HCT116 (cell line): ENCODE measurements around the gene CTU1. TPM values are rescaled to one million over a fixed set of nuclear protein-coding genes. Genes with fewer than 3 reads are reported as not detected.

Experiments used
- ATAC-seq: fragments of 200-7000 bp; cut with Tn5 transposase; 2 replicates; pipeline ENCODE4 v1.9.1; 2020; ENCODE audit warnings: mild to moderate bottlenecking, moderate library complexity
- BruUV-seq: library from RNA; stranded (reverse); fragments of 400-500 nt; replicated peaks from 2 replicates; lab custom pipeline; 2021; lab: Mats Ljungman, UMichigan
- CTCF ChIA-PET: fragments of 300-600 bp; sonication (Branson Sonifier 250); formaldehyde crosslinking; loops from one replicate; lab custom pipeline; 2021; ENCODE audit warnings: antibody characterized with exemption; lab: Charles Lee
- POLR2A ChIA-PET: fragments of 300-600, 350-600 bp; sonication (Branson Sonifier 250); formaldehyde crosslinking; loops from one replicate; lab custom pipeline; 2021; ENCODE audit warnings: antibody characterized with exemption; lab: Charles Lee
- RAD21 ChIA-PET, 2 experiments: fragments of 300-600 bp; sonication (Branson Sonifier 250); formaldehyde crosslinking; loops; one replicate each; lab custom pipeline; 2023; ENCODE audit warnings: low total read pairs in 2 of 2; ENCODE audit not compliant: uncharacterized antibody in 2 of 2, unreplicated experiment in 2 of 2, low non-redundant PET in 1 of 2; lab: Charles Lee
- DNase-seq: peaks from one replicate; pipeline ENCODE4 v3.0.0-alpha.2; 2010; ENCODE audit warnings: low read depth, low spot score
- H2AFZ ChIP-seq: fragments of 200-600 bp; shearing (Covaris generic), sonication (generic); 2 replicates; pipeline ENCODE4 v1.6.1; 2017; ENCODE audit warnings: low read depth, mixed run types, mixed read lengths, antibody characterized with exemption, low read length; ENCODE audit not compliant: poor library complexity, severe bottlenecking
- H3K27ac ChIP-seq: 2 replicates; pipeline ENCODE4 v1.5.1; 2012; ENCODE audit warnings: low read depth, low read length
- H3K27me3 ChIP-seq: fragments of 200-600 bp; sonication (generic); 2 replicates; pipeline ENCODE4 v1.6.1; 2016; ENCODE audit warnings: mixed run types, low read length, mixed read lengths; ENCODE audit not compliant: insufficient read depth
- H3K36me3 ChIP-seq, 2 experiments: fragments of 200-500 bp in 1 of 2; fragments of 200-600 bp in 1 of 2; sonication (Bioruptor generic) in 1 of 2; sonication (generic) in 1 of 2; 2 replicates each; pipeline versions ENCODE4 v1.5.1 to v1.6.1; 2014 to 2016; ENCODE audit warnings: low read length in 2 of 2, inconsistent platforms in 1 of 2, mixed read lengths in 1 of 2, mixed run types in 1 of 2; ENCODE audit not compliant: insufficient read depth in 2 of 2, control insufficient read depth in 1 of 2
- H3K4me1 ChIP-seq, 2 experiments: fragments of 200-600 bp in 1 of 2; sonication (generic) in 1 of 2; 2 replicates each; pipeline versions ENCODE4 v1.5.1 to v1.6.1; 2012 to 2017; ENCODE audit warnings: low read length in 2 of 2, inconsistent platforms in 1 of 2, mild to moderate bottlenecking in 1 of 2, mixed read lengths in 1 of 2, mixed run types in 1 of 2, moderate library complexity in 1 of 2; ENCODE audit not compliant: insufficient read depth in 2 of 2, control insufficient read depth in 1 of 2
- H3K4me2 ChIP-seq: fragments of 200-600 bp; sonication (generic); 2 replicates; pipeline ENCODE4 v1.6.1; 2017; ENCODE audit warnings: mixed run types, low read length, mixed read lengths
- H3K4me3 ChIP-seq, 2 experiments: fragments of 200-600 bp in 1 of 2; sonication (generic) in 1 of 2; replicated peaks in 1 of 2; 2 replicates each; pipeline ENCODE4 v1.5.1; 2011 to 2016; ENCODE audit warnings: low read length in 2 of 2, control low read depth in 1 of 2, low read depth in 1 of 2, mild to moderate bottlenecking in 1 of 2, mixed read lengths in 1 of 2, mixed run types in 1 of 2
- H3K79me2 ChIP-seq: fragments of 200-600 bp; sonication (generic); 2 replicates; pipeline ENCODE4 v1.6.1; 2017; ENCODE audit warnings: mild to moderate bottlenecking, mixed run types, low read length, moderate library complexity, mixed read lengths; ENCODE audit not compliant: insufficient read depth
- H3K9ac ChIP-seq: fragments of 200-600 bp; sonication (generic); 2 replicates; pipeline ENCODE4 v1.6.1; 2016; ENCODE audit warnings: low read length, mixed read lengths
- H3K9me2 ChIP-seq: fragments of 200-600 bp; sonication (generic), shearing (Covaris generic); 2 replicates; pipeline ENCODE4 v1.6.1; 2017; ENCODE audit warnings: mixed run types, mild to moderate bottlenecking, moderate library complexity; ENCODE audit not compliant: insufficient read depth
- H3K9me3 ChIP-seq, 2 experiments: fragments of 200-500 bp in 1 of 2; fragments of 200-600 bp in 1 of 2; sonication (Bioruptor generic) in 1 of 2; sonication (generic) in 1 of 2; 2 replicates each; pipeline ENCODE4 v1.6.1; 2014 to 2017; ENCODE audit warnings: low read length in 2 of 2, mixed read lengths in 2 of 2, inconsistent platforms in 1 of 2, low read depth in 1 of 2, mild to moderate bottlenecking in 1 of 2, mixed run types in 1 of 2, moderate library complexity in 1 of 2; ENCODE audit not compliant: control insufficient read depth in 1 of 2, insufficient read depth in 1 of 2
- H4K20me1 ChIP-seq: fragments of 200-600 bp; sonication (generic), shearing (Covaris generic); 2 replicates; pipeline ENCODE4 v1.6.1; 2017; ENCODE audit warnings: mixed run types, mild to moderate bottlenecking, moderate library complexity; ENCODE audit not compliant: insufficient read depth
- ATF3 ChIP-seq: IDR thresholded peaks from 2 replicates; pipeline ENCODE4 v1.6.1; 2012
- CEBPB ChIP-seq: IDR thresholded peaks from 2 replicates; pipeline ENCODE4 v1.6.1; 2012; ENCODE audit warnings: low read depth
- CTCF ChIP-seq, 3 experiments: fragments of 200-600 bp in 1 of 3; sonication (generic) in 1 of 3; IDR thresholded peaks in 2 of 3; conservative IDR thresholded peaks in 1 of 3; 2 replicates each; pipeline ENCODE4 v1.5.1; 2012 to 2017; ENCODE audit warnings: low read depth in 2 of 3, low read length in 2 of 3, antibody characterized with exemption in 1 of 3, borderline replicate concordance in 1 of 3, control low read depth in 1 of 3, mild to moderate bottlenecking in 1 of 3, mixed read lengths in 1 of 3, mixed run types in 1 of 3, moderate library complexity in 1 of 3; ENCODE audit not compliant: insufficient read depth in 1 of 3
- EGR1 ChIP-seq: IDR thresholded peaks from 2 replicates; pipeline ENCODE4 v1.6.1; 2012; ENCODE audit warnings: low read depth
- EZH2phosphoT487 ChIP-seq: fragments of 200-600 bp; IDR thresholded peaks from 2 replicates; pipeline ENCODE4 v1.6.1; 2018; ENCODE audit warnings: antibody characterized with exemption, borderline replicate concordance
- JUND ChIP-seq: IDR thresholded peaks from 2 replicates; pipeline ENCODE4 v1.6.1; 2012
- POLR2A ChIP-seq: IDR thresholded peaks from 2 replicates; pipeline ENCODE4 v1.7.0; 2011; ENCODE audit warnings: borderline replicate concordance; ENCODE audit not compliant: insufficient read depth, insufficient read length; ENCODE audit errors: extremely low read depth
- RAD21 ChIP-seq: IDR thresholded peaks from 2 replicates; pipeline ENCODE4 v1.6.1; 2012; ENCODE audit warnings: low read depth, mild to moderate bottlenecking
- SIN3A ChIP-seq: IDR thresholded peaks from 2 replicates; pipeline ENCODE4 v1.6.1; 2012; ENCODE audit warnings: low read depth
- SRF ChIP-seq: IDR thresholded peaks from 2 replicates; pipeline ENCODE4 v1.6.1; 2012; ENCODE audit warnings: low read depth
- TCF7L2 ChIP-seq: IDR thresholded peaks from 2 replicates; pipeline ENCODE4 v1.7.0; 2011; ENCODE audit warnings: borderline replicate concordance, inconsistent platforms; ENCODE audit not compliant: insufficient read depth, insufficient read length; ENCODE audit errors: extremely low read depth
- ZFX ChIP-seq: fragments of 450-650 bp; IDR thresholded peaks from 2 replicates; pipeline ENCODE4 v1.6.1; 2017
- ZNF274 ChIP-seq: fragments of 200-500 bp; sonication (Bioruptor generic); IDR thresholded peaks from 2 replicates; pipeline ENCODE4 v1.6.1; 2014; ENCODE audit warnings: mild to moderate bottlenecking, low read depth, low read length, inconsistent platforms
- intact Hi-C: fragments of 100-400 bp; cut with micrococcal nuclease; formaldehyde crosslinking; loops from 2 replicates; pipeline ENCODE4 v1.10.0; 2022
- total RNA-seq: library from RNA; stranded (reverse); gene quantifications from one replicate; pipeline ENCODE4 v1.2.1, GENCODE V29; 2021; ENCODE audit not compliant: unreplicated experiment

CTU1 gene
- total RNA-seq, 1 experiment from 2014 or later, result 14.0 TPM

- Histone ChIP-seq H3K27me3 (peaks cover 4% of the 10 kb centered on the region; the same call in 1 of the 2 replicates), H3K9ac (no peak overlapping the region), H3K9me3 (no peaks in the 10 kb centered on the region), H3K79me2 (no peaks in the 10 kb centered on the region), H3K27ac (no peak overlapping the region), H3K4me2 (no peak overlapping the region), H4K20me1 (no peaks in the 10 kb centered on the region), H3K4me1 (no peaks in the 10 kb centered on the region), H2AFZ (no peak overlapping the region), H3K9me2 (no peaks in the 10 kb centered on the region), H3K4me3 (no peak overlapping the region), H3K36me3 (no peaks in the 10 kb centered on the region)
- intact Hi-C loops, result no loop called here
- DNase-seq (no peak), ATAC-seq (no peak)
- BruUV-seq, result no TSS peak
- ChIA-PET POLR2A (no interaction called here), CTCF (no interaction called here), RAD21 (no interaction called here)
- TF ChIP-seq POLR2A (no peak), CTCF (IDR thresholded peaks at IDR 0.05 in 2 of 3, conservative IDR thresholded peaks at IDR 0.05 in 1 of 3; ENCODE audit: borderline replicate concordance in 1 of 3, insufficient read depth in 1 of 3, low read depth in 2 of 3, low read length in 2 of 3) (no peak), RAD21 (no peak), ZFX (no peak), EGR1 (no peak), ZNF274 (no peak), ATF3 (no peak), EZH2phosphoT487 (no peak), TCF7L2 (no peak), JUND (no peak), CEBPB (no peak), SIN3A (no peak), SRF (no peak)
These were observed 31.2 kb upstream of the CTU1 start for GRCh38 chr19:51139299-51140014.
